K562 (cell line): Measurements from ENCODE around the gene CDYL. TPM values are rescaled to one million over a fixed set of nuclear protein-coding genes. Genes with fewer than 3 reads are reported as not detected.

Source experiments
- BCOR ChIP-seq: fragments of 450-650 bp; IDR thresholded peaks from 2 replicates; pipeline ENCODE4 v1.6.1; 2016
- CBFA2T3 ChIP-seq: fragments of 450-650 bp; IDR thresholded peaks from 2 replicates; pipeline ENCODE4 v1.6.1; 2017
- E2F8 ChIP-seq: fragments of 450-650 bp; IDR thresholded peaks from 2 replicates; pipeline ENCODE4 v1.7.1; 2018; ENCODE audit warnings: mild to moderate bottlenecking, low read depth; ENCODE audit not compliant: partially characterized antibody
- FUS ChIP-seq: fragments of 200-400 bp; formaldehyde crosslinking; optimal IDR thresholded peaks from 2 replicates; pipeline ENCODE3; 2017; ENCODE audit warnings: low read depth, low read length
- HCFC1 ChIP-seq: IDR thresholded peaks from 2 replicates; pipeline ENCODE4 v1.6.1; 2012; ENCODE audit warnings: low read depth, low read length, improper control_type of control experiment
- MBD1 ChIP-seq: fragments of 250-450 bp; sonication (Bioruptor Pico); IDR thresholded peaks from 2 replicates; pipeline ENCODE4 v1.8.0; 2022; ENCODE audit warnings: inconsistent platforms
- NR2C2 ChIP-seq, 2 experiments: fragments of 200-800 bp in 1 of 2; sonication (Bioruptor generic) in 1 of 2; sonication (generic) in 1 of 2; formaldehyde crosslinking in 1 of 2; IDR thresholded peaks; 2 replicates each; pipeline versions ENCODE4 v1.6.1 to v1.8.0; 2016 to 2022; ENCODE audit warnings: mild to moderate bottlenecking in 1 of 2, missing compliant biosample characterization in 1 of 2, missing genetic modification characterization in 1 of 2, missing genetic modification reagents in 1 of 2
- PHB2 ChIP-seq: fragments of 450-650 bp; IDR thresholded peaks from 2 replicates; pipeline ENCODE4 v1.6.1; 2017; ENCODE audit warnings: low read depth
- RAD51 ChIP-seq: fragments of 450-650 bp; IDR thresholded peaks from 2 replicates; pipeline ENCODE4 v1.7.1; 2016; ENCODE audit warnings: low read depth, mild to moderate bottlenecking, borderline replicate concordance
- SREBF1 ChIP-seq: fragments of 150-350 bp; IDR thresholded peaks from 2 replicates; pipeline ENCODE4 v1.6.1; 2014; ENCODE audit warnings: antibody characterized with exemption, low read depth, low read length, borderline replicate concordance
- TAF9B ChIP-seq: fragments of 450-650 bp; IDR thresholded peaks from 2 replicates; pipeline ENCODE4 v1.6.1; 2018; ENCODE audit warnings: mild to moderate bottlenecking; ENCODE audit not compliant: partially characterized antibody
- XRCC5 ChIP-seq: fragments of 200-400 bp; formaldehyde crosslinking; IDR thresholded peaks from 2 replicates; pipeline ENCODE4 v1.6.1; 2017; ENCODE audit warnings: low read depth, mild to moderate bottlenecking, low read length
- ZBTB26 ChIP-seq: fragments of 450-650 bp; formaldehyde crosslinking; IDR thresholded peaks from 2 replicates; pipeline ENCODE4 v1.4.0; 2022; ENCODE audit warnings: missing genetic modification characterization
- ZC3H4 ChIP-seq: sonication (generic); formaldehyde crosslinking; IDR thresholded peaks from 2 replicates; pipeline ENCODE4 v1.9.0; 2021; ENCODE audit warnings: missing genetic modification reagents, borderline replicate concordance
- ZNF253 ChIP-seq: fragments of 250-450 bp; sonication (Bioruptor Pico); conservative IDR thresholded peaks from 2 replicates; pipeline ENCODE4 v1.6.1; 2021; ENCODE audit warnings: mild to moderate bottlenecking
- ZNF263 ChIP-seq: sonication (generic); formaldehyde crosslinking; IDR thresholded peaks from 2 replicates; pipeline ENCODE4 v1.8.0; 2022; ENCODE audit warnings: mild to moderate bottlenecking, missing genetic modification reagents, borderline replicate concordance
- polyA plus RNA-seq, 8 experiments: library from polyadenylated mRNA; depleted of rRNA in 4 of 8; stranded (reverse) in 5 of 8; unstranded in 3 of 8; fragments of >200 nt; fragmentation: Nextera tagmentation in 2 of 8; fragmentation: Illumina TruSeq in 1 of 8; extraction: Ambion mirVana in 2 of 8; extraction: Trizol in 1 of 8; gene quantifications; 2 replicates each; pipeline versions ENCODE4 v1.2.1 to v1.2.3, GENCODE V29; 2011 to 2014; ENCODE audit warnings: inconsistent platforms in 1 of 8, missing spikeins in 1 of 8
- total RNA-seq, 7 experiments: library from RNA; depleted of rRNA in 6 of 7; stranded (reverse); fragments of >200 nt in 6 of 7; fragmentation: Illumina TruSeq in 2 of 7; extraction: Trizol in 2 of 7; gene quantifications; 2 replicates each; pipeline versions ENCODE4 v1.2.1 to v1.2.3, GENCODE V29; 2011 to 2021; ENCODE audit warnings: low replicate concordance in 1 of 7
- TF ChIP-seq, protein P1 (sequence below): fragments of 250-450 bp; sonication (Bioruptor Pico); IDR thresholded peaks from 2 replicates; pipeline ENCODE4 v1.5.0; 2022; ENCODE audit warnings: mild to moderate bottlenecking

CDYL gene
- total and polyA plus RNA-seq, 9 of the 15 experiments (the other 6 are each of a cell fraction or from before 2014, with no cell fraction given): 8.1 to 45.8 (median 40.8) TPM

GRCh38 chr6:4929097-4929718 is 153.0 kb downstream of the CDYL start (continued):
- TF ChIP-seq, protein P1, sequence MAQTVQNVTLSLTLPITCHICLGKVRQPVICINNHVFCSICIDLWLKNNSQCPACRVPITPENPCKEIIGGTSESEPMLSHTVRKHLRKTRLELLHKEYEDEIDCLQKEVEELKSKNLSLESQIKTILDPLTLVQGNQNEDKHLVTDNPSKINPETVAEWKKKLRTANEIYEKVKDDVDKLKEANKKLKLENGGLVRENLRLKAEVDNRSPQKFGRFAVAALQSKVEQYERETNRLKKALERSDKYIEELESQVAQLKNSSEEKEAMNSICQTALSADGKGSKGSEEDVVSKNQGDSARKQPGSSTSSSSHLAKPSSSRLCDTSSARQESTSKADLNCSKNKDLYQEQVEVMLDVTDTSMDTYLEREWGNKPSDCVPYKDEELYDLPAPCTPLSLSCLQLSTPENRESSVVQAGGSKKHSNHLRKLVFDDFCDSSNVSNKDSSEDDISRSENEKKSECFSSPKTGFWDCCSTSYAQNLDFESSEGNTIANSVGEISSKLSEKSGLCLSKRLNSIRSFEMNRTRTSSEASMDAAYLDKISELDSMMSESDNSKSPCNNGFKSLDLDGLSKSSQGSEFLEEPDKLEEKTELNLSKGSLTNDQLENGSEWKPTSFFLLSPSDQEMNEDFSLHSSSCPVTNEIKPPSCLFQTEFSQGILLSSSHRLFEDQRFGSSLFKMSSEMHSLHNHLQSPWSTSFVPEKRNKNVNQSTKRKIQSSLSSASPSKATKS (CRISPR knock-in tag): no peak
- TF ChIP-seq NR2C2 (CRISPR knock-in tag; IDR thresholded peaks at IDR 0.05) (no peak), NR2C2 (tag; IDR thresholded peaks at IDR 0.05) (no peak), MBD1 (CRISPR knock-in tag) (0 out of 2 replicates have a peak, but pooled peaks have one; percentile 28), CBFA2T3 (0 out of 2 replicates have a peak, but pooled peaks have one; percentile 3), HCFC1 (no peak), PHB2 (no peak), SREBF1 (no peak), E2F8 (no peak), TAF9B (no peak), RAD51 (no peak), ZBTB26 (CRISPR knock-in tag) (no peak), FUS (no peak), ZNF263 (CRISPR knock-in tag) (no peak), ZC3H4 (CRISPR knock-in tag) (no peak), BCOR (0 out of 2 replicates have a peak, but pooled peaks have one; percentile 24), ZNF253 (no peak), XRCC5 (no peak)
